ENCODE data around the gene DAND5. TPM values are rescaled to one million over a fixed set of nuclear protein-coding genes. Genes with fewer than 3 reads are reported as not detected.

DAND5 gene
- total and polyA plus RNA-seq, 9 of the 15 experiments (the other 6 are each of a cell fraction or from before 2014, with no cell fraction given) = 0.22 to 0.83 (median 0.60) TPM

DNA sequence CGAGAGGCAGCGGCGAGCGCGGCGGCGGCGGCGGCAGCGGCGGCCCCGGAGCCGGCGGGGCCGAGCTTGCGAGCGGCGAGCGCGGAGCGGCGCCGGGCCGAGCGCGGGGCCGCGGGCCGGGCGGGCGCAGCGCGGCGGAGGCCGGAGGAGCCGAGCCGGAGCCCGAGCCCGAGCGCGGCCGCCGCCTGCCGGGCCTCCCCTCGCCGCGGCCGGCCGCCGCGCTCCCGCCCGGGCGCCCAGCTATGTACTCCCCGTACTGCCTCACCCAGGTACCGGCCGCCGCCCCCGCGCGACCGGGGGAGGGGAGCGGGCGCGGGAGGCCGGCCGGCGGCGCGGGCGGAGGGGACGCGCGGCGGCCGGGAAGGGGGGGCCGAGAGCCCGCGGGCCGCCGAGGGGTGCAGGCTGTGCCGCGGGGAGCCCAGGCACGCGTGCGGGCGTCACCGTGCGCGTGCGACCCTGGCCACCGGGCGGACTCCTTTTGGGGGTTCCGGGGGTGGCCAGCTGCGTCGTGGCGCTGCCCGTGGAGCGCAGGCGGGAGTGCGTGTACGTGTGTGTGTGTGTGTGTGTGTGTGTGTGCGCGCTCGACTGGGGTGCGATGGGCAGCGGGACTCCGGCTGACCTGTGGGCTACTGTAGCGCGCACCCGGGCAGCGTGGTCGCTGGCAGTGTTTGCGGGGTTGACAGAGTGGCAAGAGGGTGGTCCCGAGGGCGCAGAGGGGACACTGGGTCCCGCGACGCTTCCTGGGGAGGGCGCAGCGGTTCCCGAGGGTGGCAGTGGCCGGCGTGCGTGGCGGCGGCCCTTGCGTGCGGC is 26.4 kb downstream of the DAND5 start (continued):
- peak; percentile 61 for TF ChIP-seq ZBTB40 (IDR thresholded peaks at IDR 0.05)
- TF ChIP-seq ZBTB40 (CRISPR knock-in tag; IDR thresholded peaks at IDR 0.05) = no peak
- TF ChIP-seq RBFOX2 (IDR thresholded peaks at IDR 0.05; ENCODE audit: low read depth, low read length) = peak; percentile 64
- no peak for TF ChIP-seq ARHGAP35 (IDR thresholded peaks at IDR 0.05; ENCODE audit: partially characterized antibody)
- no peak for TF ChIP-seq POLR2B (IDR thresholded peaks at IDR 0.05; ENCODE audit: low read depth, partially characterized antibody)
- TF ChIP-seq EP400 (IDR thresholded peaks at IDR 0.05) = peak; percentile 41; the same call in 1 of the 2 replicates
- no peak for TF ChIP-seq LEF1 (IDR thresholded peaks at IDR 0.05)
- no peak for TF ChIP-seq PHB2 (IDR thresholded peaks at IDR 0.05; ENCODE audit: low read depth)
- TF ChIP-seq, protein P1, sequence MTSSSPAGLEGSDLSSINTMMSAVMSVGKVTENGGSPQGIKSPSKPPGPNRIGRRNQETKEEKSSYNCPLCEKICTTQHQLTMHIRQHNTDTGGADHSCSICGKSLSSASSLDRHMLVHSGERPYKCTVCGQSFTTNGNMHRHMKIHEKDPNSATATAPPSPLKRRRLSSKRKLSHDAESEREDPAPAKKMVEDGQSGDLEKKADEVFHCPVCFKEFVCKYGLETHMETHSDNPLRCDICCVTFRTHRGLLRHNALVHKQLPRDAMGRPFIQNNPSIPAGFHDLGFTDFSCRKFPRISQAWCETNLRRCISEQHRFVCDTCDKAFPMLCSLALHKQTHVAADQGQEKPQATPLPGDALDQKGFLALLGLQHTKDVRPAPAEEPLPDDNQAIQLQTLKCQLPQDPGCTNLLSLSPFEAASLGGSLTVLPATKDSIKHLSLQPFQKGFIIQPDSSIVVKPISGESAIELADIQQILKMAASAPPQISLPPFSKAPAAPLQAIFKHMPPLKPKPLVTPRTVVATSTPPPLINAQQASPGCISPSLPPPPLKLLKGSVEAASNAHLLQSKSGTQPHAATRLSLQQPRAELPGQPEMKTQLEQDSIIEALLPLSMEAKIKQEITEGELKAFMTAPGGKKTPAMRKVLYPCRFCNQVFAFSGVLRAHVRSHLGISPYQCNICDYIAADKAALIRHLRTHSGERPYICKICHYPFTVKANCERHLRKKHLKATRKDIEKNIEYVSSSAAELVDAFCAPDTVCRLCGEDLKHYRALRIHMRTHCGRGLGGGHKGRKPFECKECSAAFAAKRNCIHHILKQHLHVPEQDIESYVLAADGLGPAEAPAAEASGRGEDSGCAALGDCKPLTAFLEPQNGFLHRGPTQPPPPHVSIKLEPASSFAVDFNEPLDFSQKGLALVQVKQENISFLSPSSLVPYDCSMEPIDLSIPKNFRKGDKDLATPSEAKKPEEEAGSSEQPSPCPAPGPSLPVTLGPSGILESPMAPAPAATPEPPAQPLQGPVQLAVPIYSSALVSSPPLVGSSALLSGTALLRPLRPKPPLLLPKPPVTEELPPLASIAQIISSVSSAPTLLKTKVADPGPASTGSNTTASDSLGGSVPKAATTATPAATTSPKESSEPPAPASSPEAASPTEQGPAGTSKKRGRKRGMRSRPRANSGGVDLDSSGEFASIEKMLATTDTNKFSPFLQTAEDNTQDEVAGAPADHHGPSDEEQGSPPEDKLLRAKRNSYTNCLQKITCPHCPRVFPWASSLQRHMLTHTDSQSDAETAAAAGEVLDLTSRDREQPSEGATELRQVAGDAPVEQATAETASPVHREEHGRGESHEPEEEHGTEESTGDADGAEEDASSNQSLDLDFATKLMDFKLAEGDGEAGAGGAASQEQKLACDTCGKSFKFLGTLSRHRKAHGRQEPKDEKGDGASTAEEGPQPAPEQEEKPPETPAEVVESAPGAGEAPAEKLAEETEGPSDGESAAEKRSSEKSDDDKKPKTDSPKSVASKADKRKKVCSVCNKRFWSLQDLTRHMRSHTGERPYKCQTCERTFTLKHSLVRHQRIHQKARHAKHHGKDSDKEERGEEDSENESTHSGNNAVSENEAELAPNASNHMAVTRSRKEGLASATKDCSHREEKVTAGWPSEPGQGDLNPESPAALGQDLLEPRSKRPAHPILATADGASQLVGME (CRISPR knock-in tag; IDR thresholded peaks at IDR 0.05) = peak; percentile 71; the same call in 1 of the 2 replicates

Measured in K562 (cell line).